Measurements from ENCODE around the gene ZNF234.
"Not testable (repeated sequence)": the region's sequence is repeated elsewhere in the genome, so short reads cannot be mapped to it uniquely, and the experiment has no call there.

ZNF234 gene

GRCh38 chr19:44163789-44164188 is 22.4 kb downstream of the ZNF234 start:
- Histone ChIP-seq H3K14ac (ENCODE audit: low read length) (no peak overlapping the region), H2BK120ac (ENCODE audit: low read depth, low read length) (no peak overlapping the region), H2BK5ac (ENCODE audit: low read length) (no peak overlapping the region), H3K9me3 (replicated peaks in 1 of 2; ENCODE audit: control insufficient read depth in 2 of 2, insufficient read depth in 1 of 2, low read depth in 1 of 2, low read length in 2 of 2) (peaks cover 0 to 19% of the 10 kb centered on the region in 2 donors), H2AK5ac (ENCODE audit: low read depth, low read length) (no peak overlapping the region), H3K27me3 (ENCODE audit: control insufficient read depth in 3 of 3, insufficient read depth in 3 of 3, low read depth in 1 of 3, low read length in 3 of 3) (no peaks in the 10 kb centered on the region), H4K91ac (ENCODE audit: low read depth, low read length, poor library complexity) (no peak overlapping the region), H3K36me3 (replicated peaks in 1 of 2; ENCODE audit: control insufficient read depth in 2 of 2, insufficient read depth in 2 of 2, low read length in 2 of 2) (peaks cover 7 to 26% of the 10 kb centered on the region in 2 donors), H3K18ac (ENCODE audit: low read length) (no peak overlapping the region), H3K4me3 (ENCODE audit: low read length in 2 of 2) (no peak overlapping the region), H2BK12ac (ENCODE audit: low read length) (no peak overlapping the region), H2AFZ (ENCODE audit: low read length) (peak overlapping the region; percentile 81), H2BK15ac (ENCODE audit: low read length) (no peak overlapping the region), H3K9ac (ENCODE audit: low read depth, low read length, poor library complexity) (no peak overlapping the region), H3K4me2 (ENCODE audit: insufficient read depth, low read length, poor library complexity, severe bottlenecking) (no peak overlapping the region), H3K23ac (ENCODE audit: low read depth, low read length, poor library complexity) (no peak overlapping the region), H3K4ac (ENCODE audit: low read length) (no peak overlapping the region), H3K79me1 (ENCODE audit: low read depth, low read length) (peaks cover 4% of the 10 kb centered on the region), H3K27ac (replicated peaks; ENCODE audit: low read length) (no peak overlapping the region), H3K4me1 (ENCODE audit: control insufficient read depth in 2 of 2, insufficient read depth in 1 of 2, low read depth in 1 of 2, low read length in 2 of 2) (peaks cover 0 to 4% of the 10 kb centered on the region in 2 donors), H4K8ac (ENCODE audit: low read depth, low read length) (no peak overlapping the region)
- DNase-seq (ENCODE audit: low spot score), result no peak
- WGBS, 2 donors (ENCODE audit: extremely low coverage in 2 of 2, insufficient read length in 2 of 2, insufficient replicate concordance in 1 of 2), result no CpG with 5 or more reads among the region's 2 CpGs

GRCh38 chr19:44164327-44164672 is 22.9 kb downstream of the ZNF234 start:
- no peak overlapping the region for H3K27ac ChIP-seq (replicated peaks; ENCODE audit: low read length)
- peak overlapping the region in 1 of 2 donors; percentile 61 for H3K4me3 ChIP-seq (ENCODE audit: low read length in 2 of 2)
- DNase-seq (ENCODE audit: low spot score), result no peak

GRCh38 chr19:44164673-44165512 is 23.5 kb downstream of the ZNF234 start, which contains the start of gene ZNF226:
Gene ZNF226 (plus strand): TSS chr19:44165100. CDS start chr19:44170081, 4,981 bp downstream.
- Histone ChIP-seq H3K23ac (ENCODE audit: low read depth, low read length, poor library complexity) (no peak within 1 kb of the TSS), H3K27ac (replicated peaks; ENCODE audit: low read length) (peak within 1 kb of the TSS; percentile 84), H2BK120ac (ENCODE audit: low read depth, low read length) (no peak within 1 kb of the TSS)

More at GRCh38 chr19:44164327-44164672, 22.9 kb downstream of the ZNF234 start:
- Histone ChIP-seq H3K4ac (ENCODE audit: low read length) (no peak overlapping the region), H2BK5ac (ENCODE audit: low read length) (no peak overlapping the region), H2AK5ac (ENCODE audit: low read depth, low read length) (no peak overlapping the region), H4K91ac (ENCODE audit: low read depth, low read length, poor library complexity) (no peak overlapping the region), H3K9me3 (replicated peaks in 1 of 2; ENCODE audit: control insufficient read depth in 2 of 2, insufficient read depth in 1 of 2, low read depth in 1 of 2, low read length in 2 of 2) (peaks cover 0 to 19% of the 10 kb centered on the region in 2 donors), H2BK120ac (ENCODE audit: low read depth, low read length) (no peak overlapping the region), H3K79me1 (ENCODE audit: low read depth, low read length) (peaks cover 4% of the 10 kb centered on the region), H3K23ac (ENCODE audit: low read depth, low read length, poor library complexity) (no peak overlapping the region), H2BK12ac (ENCODE audit: low read length) (no peak overlapping the region), H2BK15ac (ENCODE audit: low read length) (no peak overlapping the region), H3K27me3 (ENCODE audit: control insufficient read depth in 3 of 3, insufficient read depth in 3 of 3, low read depth in 1 of 3, low read length in 3 of 3) (no peaks in the 10 kb centered on the region), H3K4me1 (ENCODE audit: control insufficient read depth in 2 of 2, insufficient read depth in 1 of 2, low read depth in 1 of 2, low read length in 2 of 2) (peaks cover 0 to 4% of the 10 kb centered on the region in 2 donors), H3K9ac (ENCODE audit: low read depth, low read length, poor library complexity) (no peak overlapping the region), H3K4me2 (ENCODE audit: insufficient read depth, low read length, poor library complexity, severe bottlenecking) (peak overlapping the region; percentile 21), H3K18ac (ENCODE audit: low read length) (no peak overlapping the region), H2AFZ (ENCODE audit: low read length) (peak overlapping the region; percentile 81), H3K36me3 (replicated peaks in 1 of 2; ENCODE audit: control insufficient read depth in 2 of 2, insufficient read depth in 2 of 2, low read length in 2 of 2) (peaks cover 7 to 31% of the 10 kb centered on the region in 2 donors), H3K14ac (ENCODE audit: low read length) (no peak overlapping the region), H4K8ac (ENCODE audit: low read depth, low read length) (no peak overlapping the region)
- no CpG with 5 or more reads among the region's 3 CpGs for WGBS, 2 donors (ENCODE audit: extremely low coverage in 2 of 2, insufficient read length in 2 of 2, insufficient replicate concordance in 1 of 2)

GRCh38 chr19:44170660-44171059 is 29.3 kb downstream of the ZNF234 start:
- H2BK5ac ChIP-seq (ENCODE audit: low read length); H2AFZ ChIP-seq (ENCODE audit: low read length); H3K4me3 ChIP-seq (ENCODE audit: low read length in 2 of 2); H3K18ac ChIP-seq (ENCODE audit: low read length); H2BK12ac ChIP-seq (ENCODE audit: low read length); H4K91ac ChIP-seq (ENCODE audit: low read depth, low read length, poor library complexity); H2BK120ac ChIP-seq (ENCODE audit: low read depth, low read length); H4K8ac ChIP-seq (ENCODE audit: low read depth, low read length); H3K4me2 ChIP-seq (ENCODE audit: insufficient read depth, low read length, poor library complexity, severe bottlenecking); H3K9ac ChIP-seq (ENCODE audit: low read depth, low read length, poor library complexity); H3K4me1 ChIP-seq (ENCODE audit: control insufficient read depth in 2 of 2, insufficient read depth in 1 of 2, low read depth in 1 of 2, low read length in 2 of 2); H3K14ac ChIP-seq (ENCODE audit: low read length); H3K23ac ChIP-seq (ENCODE audit: low read depth, low read length, poor library complexity); H3K27me3 ChIP-seq (ENCODE audit: control insufficient read depth in 3 of 3, insufficient read depth in 3 of 3, low read depth in 1 of 3, low read length in 3 of 3); H3K79me1 ChIP-seq (ENCODE audit: low read depth, low read length); DNase-seq (ENCODE audit: low spot score); H3K27ac ChIP-seq (replicated peaks; ENCODE audit: low read length); H2AK5ac ChIP-seq (ENCODE audit: low read depth, low read length); H3K4ac ChIP-seq (ENCODE audit: low read length); H2BK15ac ChIP-seq (ENCODE audit: low read length): not testable (repeated sequence)
- Histone ChIP-seq H3K36me3 (replicated peaks in 1 of 2; ENCODE audit: control insufficient read depth in 2 of 2, insufficient read depth in 2 of 2, low read length in 2 of 2) (peaks cover 31 to 93% of the 10 kb centered on the region in 2 donors), H3K9me3 (replicated peaks in 1 of 2; ENCODE audit: control insufficient read depth in 2 of 2, insufficient read depth in 1 of 2, low read depth in 1 of 2, low read length in 2 of 2) (peaks cover 5 to 57% of the 10 kb centered on the region in 2 donors)
- WGBS, 2 donors (ENCODE audit: extremely low coverage in 2 of 2, insufficient read length in 2 of 2, insufficient replicate concordance in 1 of 2), result no CpG with 5 or more reads among the region's 6 CpGs

More at GRCh38 chr19:44164673-44165512, 23.5 kb downstream of the ZNF234 start, which contains the start of gene ZNF226:
- H2BK15ac ChIP-seq (ENCODE audit: low read length), result no peak within 1 kb of the TSS
- H3K18ac ChIP-seq (ENCODE audit: low read length), result peak within 1 kb of the TSS; percentile 82
- peak; percentile 89 for DNase-seq (ENCODE audit: low spot score)
- H3K4ac ChIP-seq (ENCODE audit: low read length), result no peak within 1 kb of the TSS
- H4K91ac ChIP-seq (ENCODE audit: low read depth, low read length, poor library complexity), result no peak within 1 kb of the TSS
- H2BK5ac ChIP-seq (ENCODE audit: low read length), result no peak within 1 kb of the TSS
- H3K36me3 ChIP-seq (replicated peaks in 1 of 2; ENCODE audit: control insufficient read depth in 2 of 2, insufficient read depth in 2 of 2, low read length in 2 of 2), result peaks cover 8 to 37% of the 10 kb centered on the region in 2 donors
- peaks cover 0 to 25% of the 10 kb centered on the region in 2 donors for H3K9me3 ChIP-seq (replicated peaks in 1 of 2; ENCODE audit: control insufficient read depth in 2 of 2, insufficient read depth in 1 of 2, low read depth in 1 of 2, low read length in 2 of 2)
- no peak within 1 kb of the TSS for H3K9ac ChIP-seq (ENCODE audit: low read depth, low read length, poor library complexity)
- peaks cover 4% of the 10 kb centered on the region for H3K79me1 ChIP-seq (ENCODE audit: low read depth, low read length)
- no peaks in the 10 kb centered on the region for H3K27me3 ChIP-seq (ENCODE audit: control insufficient read depth in 3 of 3, insufficient read depth in 3 of 3, low read depth in 1 of 3, low read length in 3 of 3)
- WGBS, 2 donors (ENCODE audit: extremely low coverage in 2 of 2, insufficient read length in 2 of 2, insufficient replicate concordance in 1 of 2), result no CpG with 5 or more reads among the region's 32 CpGs
- H3K14ac ChIP-seq (ENCODE audit: low read length), result no peak within 1 kb of the TSS
- no peak within 1 kb of the TSS for H2BK12ac ChIP-seq (ENCODE audit: low read length)
- no peak within 1 kb of the TSS for H2AK5ac ChIP-seq (ENCODE audit: low read depth, low read length)
- H3K4me2 ChIP-seq (ENCODE audit: insufficient read depth, low read length, poor library complexity, severe bottlenecking), result peak within 1 kb of the TSS; percentile 63
- no peak within 1 kb of the TSS for H4K8ac ChIP-seq (ENCODE audit: low read depth, low read length)
- peak within 1 kb of the TSS; percentile 61 to 94 for H3K4me3 ChIP-seq (ENCODE audit: low read length in 2 of 2)
- H2AFZ ChIP-seq (ENCODE audit: low read length), result peak within 1 kb of the TSS; percentile 81
- H3K4me1 ChIP-seq (ENCODE audit: control insufficient read depth in 2 of 2, insufficient read depth in 1 of 2, low read depth in 1 of 2, low read length in 2 of 2), result peaks cover 0 to 4% of the 10 kb centered on the region in 2 donors

All from neuronal stem cell (in vitro differentiated cells).